ENCODE measurements around the gene THTPA.
A peak's percentile ranks its signal among the peaks of the same experiment; 100 is the strongest.
"Not testable (repeated sequence)": the region's sequence is repeated elsewhere in the genome, so short reads cannot be mapped to it uniquely, and the experiment has no call there.

THTPA gene

GRCh38 chr14:23525611-23526010 is 30.5 kb upstream of the THTPA start:
- Mint-ChIP-seq H3K36me3 (ENCODE audit: low read depth) (no peaks in the 10 kb centered on the region), H3K27me3 (no peaks in the 10 kb centered on the region), H3K4me3 (no peak overlapping the region), H3K4me1 (ENCODE audit: low read depth) (no peaks in the 10 kb centered on the region), H3K9me3 (no peaks in the 10 kb centered on the region), H3K27ac (no peak overlapping the region)

- H3K4me1 Mint-ChIP-seq (ENCODE audit: low read depth), result no peaks in the 10 kb centered on the region
- no peaks in the 10 kb centered on the region for H3K36me3 Mint-ChIP-seq (ENCODE audit: low read depth)
- no peak overlapping the region for H3K4me3 Mint-ChIP-seq
- no peak overlapping the region for H3K27ac Mint-ChIP-seq
- no peaks in the 10 kb centered on the region for H3K9me3 Mint-ChIP-seq
- H3K27me3 Mint-ChIP-seq, result no peaks in the 10 kb centered on the region
These were observed 27.5 kb upstream of the THTPA start for GRCh38 chr14:23528555-23528954.

- Mint-ChIP-seq H3K4me1 (ENCODE audit: low read depth) (no peaks in the 10 kb centered on the region), H3K27me3 (no peaks in the 10 kb centered on the region), H3K4me3 (no peak overlapping the region), H3K36me3 (ENCODE audit: low read depth) (no peaks in the 10 kb centered on the region), H3K27ac (no peak overlapping the region), H3K9me3 (no peaks in the 10 kb centered on the region)
These were observed 27.1 kb upstream of the THTPA start for GRCh38 chr14:23529016-23529415.

GRCh38 chr14:23530375-23531055 is 25.6 kb upstream of the THTPA start:
- H3K9me3 Mint-ChIP-seq, result no peaks in the 10 kb centered on the region
- H3K4me3 Mint-ChIP-seq, result no peak overlapping the region
- peak overlapping the region; percentile 34 for H3K27ac Mint-ChIP-seq
- H3K36me3 Mint-ChIP-seq (ENCODE audit: low read depth), result no peaks in the 10 kb centered on the region
- H3K27me3 Mint-ChIP-seq, result no peaks in the 10 kb centered on the region
- no peaks in the 10 kb centered on the region for H3K4me1 Mint-ChIP-seq (ENCODE audit: low read depth)

GRCh38 chr14:23531391-23531790 is 24.7 kb upstream of the THTPA start:
- no peak overlapping the region for H3K4me3 Mint-ChIP-seq
- no peaks in the 10 kb centered on the region for H3K4me1 Mint-ChIP-seq (ENCODE audit: low read depth)

GRCh38 chr14:23532658-23533057 is 23.4 kb upstream of the THTPA start:
- H3K4me3 Mint-ChIP-seq, result no peak overlapping the region
- no peaks in the 10 kb centered on the region for H3K9me3 Mint-ChIP-seq
- H3K4me1 Mint-ChIP-seq (ENCODE audit: low read depth), result no peaks in the 10 kb centered on the region
- H3K27me3 Mint-ChIP-seq, result no peaks in the 10 kb centered on the region
- H3K27ac Mint-ChIP-seq, result no peak overlapping the region
- H3K36me3 Mint-ChIP-seq (ENCODE audit: low read depth), result no peaks in the 10 kb centered on the region

More at GRCh38 chr14:23531391-23531790, 24.7 kb upstream of the THTPA start:
- no peaks in the 10 kb centered on the region for H3K9me3 Mint-ChIP-seq
- no peak overlapping the region for H3K27ac Mint-ChIP-seq
- no peaks in the 10 kb centered on the region for H3K36me3 Mint-ChIP-seq (ENCODE audit: low read depth)
- H3K27me3 Mint-ChIP-seq, result no peaks in the 10 kb centered on the region

- no peak overlapping the region for H3K27ac Mint-ChIP-seq
- no peaks in the 10 kb centered on the region for H3K36me3 Mint-ChIP-seq (ENCODE audit: low read depth)
- H3K9me3 Mint-ChIP-seq, result no peaks in the 10 kb centered on the region
- no peaks in the 10 kb centered on the region for H3K4me1 Mint-ChIP-seq (ENCODE audit: low read depth)
- no peak overlapping the region for H3K4me3 Mint-ChIP-seq
- no peaks in the 10 kb centered on the region for H3K27me3 Mint-ChIP-seq
These were observed 22.2 kb upstream of the THTPA start for GRCh38 chr14:23533652-23534435.

GRCh38 chr14:23535943-23536342 is 20.1 kb upstream of the THTPA start:
- no peaks in the 10 kb centered on the region for H3K9me3 Mint-ChIP-seq
- peaks cover 4% of the 10 kb centered on the region for H3K27me3 Mint-ChIP-seq
- no peaks in the 10 kb centered on the region for H3K4me1 Mint-ChIP-seq (ENCODE audit: low read depth)
- H3K36me3 Mint-ChIP-seq (ENCODE audit: low read depth), result no peaks in the 10 kb centered on the region
- no peak overlapping the region for H3K4me3 Mint-ChIP-seq
- no peak overlapping the region for H3K27ac Mint-ChIP-seq

GRCh38 chr14:23536494-23536893 is 19.6 kb upstream of the THTPA start:
- no peaks in the 10 kb centered on the region for H3K4me1 Mint-ChIP-seq (ENCODE audit: low read depth)
- H3K36me3 Mint-ChIP-seq (ENCODE audit: low read depth), result no peaks in the 10 kb centered on the region
- H3K4me3 Mint-ChIP-seq, result no peak overlapping the region
- H3K27me3 Mint-ChIP-seq, result peaks cover 4% of the 10 kb centered on the region
- H3K9me3 Mint-ChIP-seq, result no peaks in the 10 kb centered on the region
- H3K27ac Mint-ChIP-seq, result no peak overlapping the region

- not testable (repeated sequence) for H3K4me1 Mint-ChIP-seq (ENCODE audit: low read depth); H3K27me3 Mint-ChIP-seq; H3K4me3 Mint-ChIP-seq; H3K27ac Mint-ChIP-seq; H3K9me3 Mint-ChIP-seq; H3K36me3 Mint-ChIP-seq (ENCODE audit: low read depth)
These were observed 19.2 kb upstream of the THTPA start for GRCh38 chr14:23536906-23537305.

- H3K27ac Mint-ChIP-seq, result no peak overlapping the region
- H3K36me3 Mint-ChIP-seq (ENCODE audit: low read depth), result no peaks in the 10 kb centered on the region
- H3K4me1 Mint-ChIP-seq (ENCODE audit: low read depth), result no peaks in the 10 kb centered on the region
- H3K4me3 Mint-ChIP-seq, result no peak overlapping the region
- no peaks in the 10 kb centered on the region for H3K9me3 Mint-ChIP-seq
- H3K27me3 Mint-ChIP-seq, result peaks cover 4% of the 10 kb centered on the region
These were observed 18.6 kb upstream of the THTPA start for GRCh38 chr14:23537351-23538049.

GRCh38 chr14:23538050-23538718 is 17.9 kb upstream of the THTPA start:
- H3K36me3 Mint-ChIP-seq (ENCODE audit: low read depth), result no peaks in the 10 kb centered on the region
- peaks cover 4% of the 10 kb centered on the region for H3K27me3 Mint-ChIP-seq
- H3K4me3 Mint-ChIP-seq, result no peak overlapping the region
- H3K4me1 Mint-ChIP-seq (ENCODE audit: low read depth), result no peaks in the 10 kb centered on the region
- no peak overlapping the region for H3K27ac Mint-ChIP-seq
- no peaks in the 10 kb centered on the region for H3K9me3 Mint-ChIP-seq

GRCh38 chr14:23538785-23539184 is 17.3 kb upstream of the THTPA start:
- no peaks in the 10 kb centered on the region for H3K4me1 Mint-ChIP-seq (ENCODE audit: low read depth)
- no peak overlapping the region for H3K27ac Mint-ChIP-seq
- H3K36me3 Mint-ChIP-seq (ENCODE audit: low read depth), result no peaks in the 10 kb centered on the region
- no peaks in the 10 kb centered on the region for H3K9me3 Mint-ChIP-seq
- H3K27me3 Mint-ChIP-seq, result peaks cover 4% of the 10 kb centered on the region
- no peak overlapping the region for H3K4me3 Mint-ChIP-seq

GRCh38 chr14:23539248-23540140 is 16.6 kb upstream of the THTPA start:
- no peaks in the 10 kb centered on the region for H3K9me3 Mint-ChIP-seq
- H3K4me1 Mint-ChIP-seq (ENCODE audit: low read depth), result no peaks in the 10 kb centered on the region
- H3K4me3 Mint-ChIP-seq, result no peak overlapping the region
- H3K36me3 Mint-ChIP-seq (ENCODE audit: low read depth), result no peaks in the 10 kb centered on the region
- peaks cover 4% of the 10 kb centered on the region for H3K27me3 Mint-ChIP-seq
- no peak overlapping the region for H3K27ac Mint-ChIP-seq
